Lower lobe of right lung (tissue), 2 donors: ENCODE measurements around the gene EFHD2. TPM values are rescaled to one million over a fixed set of nuclear protein-coding genes. Genes with fewer than 3 reads are reported as not detected.

Experiments
- ATAC-seq, 2 donors: fragments of 200-7000 bp; cut with Tn5 transposase; one replicate each; pipeline ENCODE4 v1.9.1; 2020 to 2022; ENCODE audit warnings: mild to moderate bottlenecking in 2 of 2, moderate library complexity in 2 of 2
- DNase-seq: peaks from one replicate; pipeline ENCODE4 v3.0.0-alpha.2; 2020
- H3K27ac ChIP-seq: fragments of 200-600 bp; one replicate; pipeline ENCODE4 v1.8.0; 2022
- H3K27me3 ChIP-seq: fragments of 200-600 bp; one replicate; pipeline ENCODE4 v1.8.0; 2022; ENCODE audit warnings: low read depth
- H3K36me3 ChIP-seq: fragments of 200-600 bp; one replicate; pipeline ENCODE4 v1.8.0; 2022; ENCODE audit warnings: mild to moderate bottlenecking
- H3K4me1 ChIP-seq: fragments of 200-600 bp; one replicate; pipeline ENCODE4 v1.8.0; 2022
- H3K4me3 ChIP-seq: fragments of 200-600 bp; one replicate; pipeline ENCODE4 v1.8.0; 2022; ENCODE audit warnings: mild to moderate bottlenecking
- H3K9me3 ChIP-seq: fragments of 200-600 bp; one replicate; pipeline ENCODE4 v1.8.0; 2022
- intact Hi-C: fragments of 100-400 bp; cut with DNase I; formaldehyde crosslinking; loops from one replicate; pipeline ENCODE4 v1.11.0; 2022
- total RNA-seq: library from RNA; stranded (reverse); fragmentation: NEBNext Ultra II Directional; extraction: Animal tissue kit (Norgen Biotek cat#: 25700); gene quantifications from one replicate; pipeline ENCODE4 v1.2.1, GENCODE V29; 2021
- TF ChIP-seq, protein P1 (sequence below): fragments of 200-600 bp; IDR thresholded peaks from one replicate; pipeline ENCODE4 v1.8.0; 2022; ENCODE audit warnings: antibody characterized with exemption, mild to moderate bottlenecking
- donor health status: DM: no; HTN: yes; CAD: no; lungs with severe emphysema.

The EFHD2 gene
- total RNA-seq, 1 donor from 2014 or later, result 100 TPM

DNA sequence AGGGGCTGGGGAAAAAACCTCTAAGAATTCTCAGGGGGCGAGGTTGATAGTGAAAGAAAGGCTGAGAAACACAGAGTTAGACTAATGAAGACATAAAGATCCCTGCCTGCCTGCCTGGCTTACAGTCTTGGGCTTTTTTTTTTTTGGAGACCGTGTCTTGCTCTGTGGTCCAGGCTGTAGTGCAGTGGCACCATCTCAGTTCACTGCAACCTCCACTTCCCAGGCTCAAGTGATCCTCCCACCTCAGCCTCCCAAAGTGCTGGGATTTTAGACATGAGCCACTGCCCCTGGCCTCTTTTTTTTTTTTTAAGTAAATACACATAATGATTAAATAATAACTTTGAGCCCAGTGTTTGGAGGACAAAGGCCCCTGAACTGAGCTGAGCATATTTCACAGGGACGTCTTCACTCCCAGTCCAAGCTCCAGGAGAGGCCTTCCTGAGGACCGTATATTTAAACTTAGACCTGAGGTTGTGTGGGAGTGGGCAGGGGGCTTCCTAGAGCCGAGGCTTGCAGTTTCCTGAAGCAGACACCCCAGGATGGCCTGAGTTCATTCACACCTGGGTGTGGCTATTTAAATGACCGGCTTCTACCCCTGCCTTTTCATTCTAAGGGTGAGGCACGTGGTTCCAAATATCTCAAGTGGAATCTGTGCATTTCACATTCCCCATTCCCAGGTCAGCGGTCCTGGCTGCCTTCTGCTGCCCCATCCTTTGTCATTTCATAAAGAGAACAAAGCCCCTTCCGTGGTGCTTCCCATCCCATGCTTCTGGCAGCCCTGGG lies 16.0 kb upstream of the EFHD2 start:
- Histone ChIP-seq H3K36me3 (no peaks in the 10 kb centered on the region), H3K9me3 (no peaks in the 10 kb centered on the region), H3K27ac (no peak overlapping the region), H3K4me1 (no peaks in the 10 kb centered on the region), H3K27me3 (no peaks in the 10 kb centered on the region), H3K4me3 (no peak overlapping the region)
- intact Hi-C loops, result no loop called here
- TF ChIP-seq, protein P1, sequence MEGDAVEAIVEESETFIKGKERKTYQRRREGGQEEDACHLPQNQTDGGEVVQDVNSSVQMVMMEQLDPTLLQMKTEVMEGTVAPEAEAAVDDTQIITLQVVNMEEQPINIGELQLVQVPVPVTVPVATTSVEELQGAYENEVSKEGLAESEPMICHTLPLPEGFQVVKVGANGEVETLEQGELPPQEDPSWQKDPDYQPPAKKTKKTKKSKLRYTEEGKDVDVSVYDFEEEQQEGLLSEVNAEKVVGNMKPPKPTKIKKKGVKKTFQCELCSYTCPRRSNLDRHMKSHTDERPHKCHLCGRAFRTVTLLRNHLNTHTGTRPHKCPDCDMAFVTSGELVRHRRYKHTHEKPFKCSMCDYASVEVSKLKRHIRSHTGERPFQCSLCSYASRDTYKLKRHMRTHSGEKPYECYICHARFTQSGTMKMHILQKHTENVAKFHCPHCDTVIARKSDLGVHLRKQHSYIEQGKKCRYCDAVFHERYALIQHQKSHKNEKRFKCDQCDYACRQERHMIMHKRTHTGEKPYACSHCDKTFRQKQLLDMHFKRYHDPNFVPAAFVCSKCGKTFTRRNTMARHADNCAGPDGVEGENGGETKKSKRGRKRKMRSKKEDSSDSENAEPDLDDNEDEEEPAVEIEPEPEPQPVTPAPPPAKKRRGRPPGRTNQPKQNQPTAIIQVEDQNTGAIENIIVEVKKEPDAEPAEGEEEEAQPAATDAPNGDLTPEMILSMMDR, result no peak
- ATAC-seq (no peak), DNase-seq (no peak)

DNA sequence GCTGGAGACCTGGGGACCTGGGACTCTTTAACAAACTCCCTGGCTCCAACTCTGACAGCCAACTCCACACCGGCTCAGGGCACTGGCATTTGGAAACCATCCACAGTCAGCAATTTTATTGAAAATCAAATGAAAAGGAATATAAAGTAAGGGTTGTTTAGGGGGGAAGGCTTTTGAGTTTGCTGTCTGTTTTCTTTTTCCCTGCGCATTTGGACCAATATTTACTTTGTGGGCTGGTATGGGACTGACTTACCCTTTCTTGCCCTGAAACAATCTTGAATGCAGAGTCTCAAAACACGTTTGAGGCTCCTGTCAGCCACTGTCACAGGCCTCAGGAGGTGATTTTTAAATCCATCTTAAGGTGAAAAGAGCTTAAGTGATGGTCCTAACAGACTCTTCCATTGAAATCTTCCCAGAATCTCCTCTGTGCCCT lies 15.4 kb upstream of the EFHD2 start:
- TF ChIP-seq, protein P1, result no peak
- no peak for ATAC-seq
- Histone ChIP-seq H3K4me3 (no peak overlapping the region), H3K9me3 (no peaks in the 10 kb centered on the region), H3K27me3 (no peaks in the 10 kb centered on the region), H3K4me1 (no peaks in the 10 kb centered on the region), H3K27ac (no peak overlapping the region), H3K36me3 (no peaks in the 10 kb centered on the region)
- DNase-seq, result no peak
- intact Hi-C loops, result no loop called here

DNA sequence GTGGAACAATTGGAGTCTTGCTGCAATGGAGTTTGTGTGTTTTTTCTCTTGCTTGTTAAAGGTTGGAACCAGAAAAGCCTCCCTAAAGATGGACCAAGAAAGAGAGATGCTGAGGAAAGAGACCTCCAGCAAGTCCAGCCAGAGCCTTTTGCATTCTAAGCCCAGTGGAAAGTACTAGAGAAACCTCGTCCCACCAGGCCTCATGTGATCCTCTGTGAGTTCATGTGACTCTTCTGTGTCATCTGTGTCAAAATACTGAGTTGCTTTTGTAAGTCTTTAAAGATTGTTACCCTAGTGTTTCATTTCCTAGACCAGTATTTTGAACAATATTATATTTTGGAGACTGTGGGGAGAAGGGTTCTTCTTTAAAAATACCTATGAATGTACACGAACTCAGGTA lies 12.5 kb upstream of the EFHD2 start:
- intact Hi-C loops, result no loop called here
- no peak overlapping the region for H3K27ac ChIP-seq
- no peak for DNase-seq
- no peaks in the 10 kb centered on the region for H3K27me3 ChIP-seq
- peaks cover 5% of the 10 kb centered on the region for H3K9me3 ChIP-seq
- TF ChIP-seq, protein P1, result no peak
- no peaks in the 10 kb centered on the region for H3K4me1 ChIP-seq
- no peak for ATAC-seq
- no peaks in the 10 kb centered on the region for H3K36me3 ChIP-seq
- H3K4me3 ChIP-seq, result no peak overlapping the region

DNA sequence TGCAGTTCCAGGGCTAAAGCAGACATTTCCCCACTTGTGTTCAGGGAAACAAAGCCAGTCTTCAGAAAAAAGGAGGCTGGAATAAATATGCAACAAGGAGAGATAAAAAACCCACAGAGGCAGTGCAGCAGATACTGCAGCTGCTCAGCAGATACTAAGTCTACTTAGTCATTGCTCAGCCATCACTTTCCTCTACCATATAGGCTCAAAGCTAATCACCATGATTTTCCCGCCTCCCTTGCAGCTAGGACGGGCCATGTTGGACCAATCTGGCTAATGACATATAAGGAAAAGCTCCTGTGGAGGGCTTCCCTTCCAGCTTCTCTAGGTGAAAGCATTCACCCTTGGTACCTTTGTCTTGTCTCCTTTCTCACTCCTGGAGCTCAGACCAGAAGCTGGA lies 10.0 kb upstream of the EFHD2 start:
- peaks cover 5% of the 10 kb centered on the region for H3K9me3 ChIP-seq
- TF ChIP-seq, protein P1, result no peak
- H3K27me3 ChIP-seq, result no peaks in the 10 kb centered on the region
- no peak for DNase-seq
- no peak for ATAC-seq
- H3K4me3 ChIP-seq, result no peak overlapping the region
- H3K27ac ChIP-seq, result no peak overlapping the region
- no peaks in the 10 kb centered on the region for H3K36me3 ChIP-seq
- H3K4me1 ChIP-seq, result no peaks in the 10 kb centered on the region
- intact Hi-C loops, result no loop called here

DNA sequence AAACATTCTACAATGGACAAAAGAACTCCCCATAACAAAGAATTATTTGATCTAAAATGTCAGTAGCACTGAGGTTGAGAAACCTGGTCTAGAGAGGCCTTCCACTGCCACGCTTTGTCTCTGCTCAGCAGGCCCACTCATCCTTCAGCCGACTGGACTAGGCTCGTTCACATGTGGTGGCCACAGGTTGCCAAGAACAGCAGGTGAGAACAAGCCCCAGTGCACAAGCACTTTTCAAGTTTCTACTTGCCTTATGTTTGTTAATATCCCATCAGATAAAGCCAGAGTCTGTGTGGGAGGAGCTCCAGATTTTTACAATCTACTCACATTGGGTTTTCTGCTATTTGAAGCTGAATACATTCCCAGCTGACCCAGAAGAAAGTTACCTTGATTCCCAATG lies 9.1 kb upstream of the EFHD2 start:
- H3K27ac ChIP-seq, result no peak overlapping the region
- no peaks in the 10 kb centered on the region for H3K27me3 ChIP-seq
- no peaks in the 10 kb centered on the region for H3K36me3 ChIP-seq
- ATAC-seq (no peak), DNase-seq (no peak)
- no peaks in the 10 kb centered on the region for H3K4me1 ChIP-seq
- H3K4me3 ChIP-seq, result no peak overlapping the region
- H3K9me3 ChIP-seq, result peaks cover 5% of the 10 kb centered on the region
- intact Hi-C loops, result no loop called here
- TF ChIP-seq, protein P1, result no peak
